Endodermal cell (in vitro differentiated cells): ENCODE results near the gene BORCS8. TPM values are rescaled to one million over a fixed set of nuclear protein-coding genes. Genes with fewer than 3 reads are reported as not detected.

Experiments used
- DNase-seq: peaks from one replicate; pipeline ENCODE4 v3.0.0-alpha.2; 2017
- H3K27ac ChIP-seq: 2 replicates; pipeline ENCODE4 v1.5.1; 2013; ENCODE audit warnings: mild to moderate bottlenecking, low read depth, low read length, moderate library complexity
- H3K27me3 ChIP-seq: 2 replicates; pipeline ENCODE4 v1.6.1; 2013; ENCODE audit warnings: mild to moderate bottlenecking, low read length, moderate library complexity; ENCODE audit not compliant: insufficient read depth, control insufficient read depth, poor library complexity, severe bottlenecking
- H3K36me3 ChIP-seq: 2 replicates; pipeline ENCODE4 v1.7.0; 2013; ENCODE audit warnings: mild to moderate bottlenecking, low read length, moderate library complexity; ENCODE audit not compliant: control insufficient read depth, insufficient read depth
- H3K4me1 ChIP-seq: one replicate; pipeline ENCODE4 v1.7.0; 2013; ENCODE audit warnings: low read length; ENCODE audit not compliant: control insufficient read depth, insufficient read depth
- H3K4me3 ChIP-seq: 2 replicates; pipeline ENCODE4 v1.5.1; 2013; ENCODE audit warnings: mild to moderate bottlenecking, low read length, moderate library complexity
- H3K9ac ChIP-seq: 2 replicates; pipeline ENCODE4 v1.6.1; 2013; ENCODE audit warnings: mild to moderate bottlenecking, low read length, moderate library complexity; ENCODE audit not compliant: poor library complexity, severe bottlenecking; ENCODE audit errors: extremely low read depth
- H3K9me3 ChIP-seq: 2 replicates; pipeline ENCODE4 v1.6.1; 2013; ENCODE audit warnings: mild to moderate bottlenecking, low read length, moderate library complexity; ENCODE audit not compliant: control insufficient read depth
- H3K27ac Mint-ChIP-seq: 2 replicates; pipeline ENCODE4 v1.8.0; 2020; ENCODE audit warnings: mixed read lengths
- H3K27me3 Mint-ChIP-seq: 2 replicates; pipeline ENCODE4 v1.8.0; 2021; ENCODE audit warnings: mild to moderate bottlenecking, mixed read lengths; ENCODE audit not compliant: insufficient read depth
- H3K36me3 Mint-ChIP-seq: 2 replicates; pipeline ENCODE4 v1.8.0; 2020; ENCODE audit warnings: low read depth, mixed read lengths
- H3K4me1 Mint-ChIP-seq: 2 replicates; pipeline ENCODE4 v1.8.0; 2020; ENCODE audit warnings: mixed read lengths
- H3K4me3 Mint-ChIP-seq: 2 replicates; pipeline ENCODE4 v1.8.0; 2020; ENCODE audit warnings: mild to moderate bottlenecking, moderate library complexity, mixed read lengths
- H3K9me3 Mint-ChIP-seq: 2 replicates; pipeline ENCODE4 v1.8.0; 2020; ENCODE audit warnings: mild to moderate bottlenecking, mixed read lengths
- WGBS, 2 experiments: methylation state at CpG; one replicate each; pipeline versions ENCODE4 v1.1.5 to v1.1.7; 2013; ENCODE audit warnings: missing lambda C conversion rate in 2 of 2, mixed read lengths in 1 of 2; ENCODE audit not compliant: insufficient coverage in 1 of 2, insufficient read length in 1 of 2; 5-methylcytosine and 5-hydroxymethylcytosine counted together
- total RNA-seq, 2 donors: library from RNA; stranded (reverse); fragmentation: NEBNext Ultra II Directional in 1 of 2; extraction: Animal tissue kit (Norgen Biotek cat#: 25700) in 1 of 2; gene quantifications; 2 replicates in 1 of 2; 3 replicates in 1 of 2; pipeline ENCODE4 v1.2.1, GENCODE V29; 2021
- TF ChIP-seq, protein P1 (sequence below): fragments of 200-600 bp; sonication (generic); conservative IDR thresholded peaks from 2 replicates; pipeline ENCODE4 v1.5.0; 2021; ENCODE audit warnings: antibody characterized with exemption, mild to moderate bottlenecking

The BORCS8 gene
- total RNA-seq, 2 donors from 2014 or later, result 22.6 to 34.3 TPM

DNA sequence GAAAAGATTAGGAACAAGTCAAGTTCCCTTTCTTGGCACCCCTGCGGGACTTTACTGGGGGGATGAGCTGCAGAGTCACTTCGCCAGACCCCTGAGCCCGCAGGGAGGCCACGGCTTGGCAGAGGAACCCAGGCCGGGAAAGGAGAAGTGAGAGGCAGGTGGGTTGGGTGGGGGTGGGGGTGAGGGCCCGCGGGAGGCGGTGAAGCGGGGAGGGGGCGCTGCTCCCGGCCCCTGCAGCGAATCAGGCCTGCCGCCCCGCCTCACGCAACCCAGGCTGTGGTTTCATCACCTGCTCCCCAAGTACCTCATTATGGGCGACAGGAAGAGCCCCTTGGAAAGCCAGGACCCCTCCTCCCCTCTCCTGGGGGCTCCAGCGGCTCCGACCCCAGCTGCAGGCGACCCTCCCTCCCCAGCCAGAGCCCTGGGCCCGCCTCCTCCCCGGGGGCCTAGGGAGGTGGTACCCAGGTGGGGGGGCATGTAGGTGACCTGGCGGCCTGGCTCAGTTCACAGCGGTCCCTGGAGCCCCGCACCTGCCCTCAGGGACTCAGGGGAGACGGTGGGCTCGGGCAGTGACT lies 31.4 kb downstream of the BORCS8 start:
- H3K9me3 Mint-ChIP-seq, result peaks cover 5% of the 10 kb centered on the region
- TF ChIP-seq, protein P1, sequence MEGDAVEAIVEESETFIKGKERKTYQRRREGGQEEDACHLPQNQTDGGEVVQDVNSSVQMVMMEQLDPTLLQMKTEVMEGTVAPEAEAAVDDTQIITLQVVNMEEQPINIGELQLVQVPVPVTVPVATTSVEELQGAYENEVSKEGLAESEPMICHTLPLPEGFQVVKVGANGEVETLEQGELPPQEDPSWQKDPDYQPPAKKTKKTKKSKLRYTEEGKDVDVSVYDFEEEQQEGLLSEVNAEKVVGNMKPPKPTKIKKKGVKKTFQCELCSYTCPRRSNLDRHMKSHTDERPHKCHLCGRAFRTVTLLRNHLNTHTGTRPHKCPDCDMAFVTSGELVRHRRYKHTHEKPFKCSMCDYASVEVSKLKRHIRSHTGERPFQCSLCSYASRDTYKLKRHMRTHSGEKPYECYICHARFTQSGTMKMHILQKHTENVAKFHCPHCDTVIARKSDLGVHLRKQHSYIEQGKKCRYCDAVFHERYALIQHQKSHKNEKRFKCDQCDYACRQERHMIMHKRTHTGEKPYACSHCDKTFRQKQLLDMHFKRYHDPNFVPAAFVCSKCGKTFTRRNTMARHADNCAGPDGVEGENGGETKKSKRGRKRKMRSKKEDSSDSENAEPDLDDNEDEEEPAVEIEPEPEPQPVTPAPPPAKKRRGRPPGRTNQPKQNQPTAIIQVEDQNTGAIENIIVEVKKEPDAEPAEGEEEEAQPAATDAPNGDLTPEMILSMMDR, result no peak
- H3K9me3 ChIP-seq, result no peaks in the 10 kb centered on the region
- no peak overlapping the region for H3K4me3 ChIP-seq
- H3K9ac ChIP-seq, result no peak overlapping the region
- H3K36me3 Mint-ChIP-seq, result peaks cover 8% of the 10 kb centered on the region
- no peak overlapping the region for H3K4me3 Mint-ChIP-seq
- 83 to 100% methylated on average over 1 to 22 of the region's 26 CpGs for WGBS, 2 experiments
- H3K36me3 ChIP-seq, result no peaks in the 10 kb centered on the region
- no peak overlapping the region for H3K27ac Mint-ChIP-seq
- DNase-seq, result no peak
- H3K4me1 Mint-ChIP-seq, result no peaks in the 10 kb centered on the region
- H3K27me3 Mint-ChIP-seq, result peaks cover 18% of the 10 kb centered on the region
- H3K27me3 ChIP-seq, result no peaks in the 10 kb centered on the region
- H3K27ac ChIP-seq, result no peak overlapping the region
- no peaks in the 10 kb centered on the region for H3K4me1 ChIP-seq

DNA sequence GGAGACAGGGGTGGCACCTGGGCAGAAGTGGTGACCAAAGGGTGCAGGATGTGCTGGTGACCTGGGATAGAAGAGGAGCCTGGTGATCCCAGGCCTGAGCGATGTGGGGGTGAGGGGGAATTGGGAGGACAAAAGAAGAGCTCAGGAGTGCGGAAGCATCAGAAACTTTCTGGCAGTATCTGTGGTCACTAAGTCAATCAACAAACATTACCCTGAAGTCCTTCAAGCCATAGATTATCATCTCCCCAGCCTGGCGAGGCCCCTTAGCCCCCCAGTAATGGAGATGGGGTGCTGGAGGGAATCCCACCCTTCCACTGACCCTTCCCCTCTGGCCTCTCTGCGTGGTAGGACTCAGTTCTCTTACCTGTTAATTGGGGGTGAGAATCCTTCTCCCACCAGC lies 32.4 kb downstream of the BORCS8 start:
- Mint-ChIP-seq H3K9me3 (peaks cover 6% of the 10 kb centered on the region), H3K27me3 (peaks cover 20% of the 10 kb centered on the region), H3K27ac (no peak overlapping the region), H3K36me3 (peaks cover 10% of the 10 kb centered on the region), H3K4me3 (no peak overlapping the region), H3K4me1 (no peaks in the 10 kb centered on the region)
- Histone ChIP-seq H3K9me3 (no peaks in the 10 kb centered on the region), H3K4me3 (no peak overlapping the region), H3K4me1 (no peaks in the 10 kb centered on the region), H3K27me3 (no peaks in the 10 kb centered on the region), H3K27ac (no peak overlapping the region), H3K36me3 (no peaks in the 10 kb centered on the region), H3K9ac (no peak overlapping the region)
- DNase-seq, result no peak
- TF ChIP-seq, protein P1, result no peak
- WGBS, 2 experiments, result 100% methylated on average over 1 of the region's 4 CpGs; no CpG with 5 or more reads in 1 of the 2 experiments

- Histone ChIP-seq H3K4me3 (no peak overlapping the region), H3K9me3 (no peaks in the 10 kb centered on the region), H3K9ac (no peak overlapping the region), H3K27me3 (no peaks in the 10 kb centered on the region), H3K27ac (no peak overlapping the region), H3K36me3 (no peaks in the 10 kb centered on the region), H3K4me1 (no peaks in the 10 kb centered on the region)
- Mint-ChIP-seq H3K4me3 (no peak overlapping the region), H3K27me3 (peaks cover 20% of the 10 kb centered on the region), H3K9me3 (peaks cover 6% of the 10 kb centered on the region), H3K4me1 (no peaks in the 10 kb centered on the region), H3K36me3 (peaks cover 10% of the 10 kb centered on the region), H3K27ac (no peak overlapping the region)
- WGBS, 2 experiments, result 90 to 91% methylated on average over 4 to 6 of the region's 6 CpGs
- no peak for DNase-seq
- TF ChIP-seq, protein P1, result no peak
Measured at GRCh38 chr19:19157808-19158207, 34.1 kb downstream of the BORCS8 start.
